HG03039 (cell line): Measurements from ENCODE around the gene BICDL2.
"Not testable (repeated sequence)": the region's sequence is repeated elsewhere in the genome, so short reads cannot be mapped to it uniquely, and the experiment has no call there.

Experiments used
- ATAC-seq: cut with Tn5 transposase; IDR thresholded peaks from one replicate; pipeline ENCODE4 v1.9.1; 2021; ENCODE audit warnings: mild to moderate bottlenecking, moderate library complexity; ENCODE audit not compliant: unreplicated experiment

The BICDL2 gene

GRCh38 chr16:3065742-3066439 is 29.1 kb upstream of the BICDL2 start:
- ATAC-seq: no peak

- no peak for ATAC-seq
Observed at GRCh38 chr16:3065069-3065741, 28.5 kb upstream of the BICDL2 start, which contains the start of gene IL32. IL32 (plus strand) TSS chr16:3065640; CDS start chr16:3065812, 172 bp downstream.

GRCh38 chr16:3063625-3064386 is 27.1 kb upstream of the BICDL2 start:
- ATAC-seq: no peak

GRCh38 chr16:3062553-3062952 is 25.8 kb upstream of the BICDL2 start:
- no peak for ATAC-seq

GRCh38 chr16:3060339-3061127 is 23.8 kb upstream of the BICDL2 start:
- no peak for ATAC-seq

- no peak for ATAC-seq
Observed at GRCh38 chr16:3059723-3060242, 23.0 kb upstream of the BICDL2 start.

GRCh38 chr16:3059041-3059722 is 22.4 kb upstream of the BICDL2 start:
- ATAC-seq: peak; percentile 64

- peak; percentile 23 for ATAC-seq
Observed at GRCh38 chr16:3058139-3059030, 21.6 kb upstream of the BICDL2 start.

GRCh38 chr16:3057181-3058138 is 20.7 kb upstream of the BICDL2 start:
- no peak for ATAC-seq

- ATAC-seq: no peak
Observed at GRCh38 chr16:3056336-3057180, 19.8 kb upstream of the BICDL2 start.

- ATAC-seq: not testable (repeated sequence)
Observed at GRCh38 chr16:3055734-3056115, 19.0 kb upstream of the BICDL2 start.

GRCh38 chr16:3054965-3055733 is 18.4 kb upstream of the BICDL2 start:
- ATAC-seq: no peak

GRCh38 chr16:3053330-3053710 is 16.6 kb upstream of the BICDL2 start:
- ATAC-seq: not testable (repeated sequence)

GRCh38 chr16:3052571-3053329 is 16.0 kb upstream of the BICDL2 start:
- not testable (repeated sequence) for ATAC-seq

- ATAC-seq: no peak
Observed at GRCh38 chr16:3051494-3051893, 14.8 kb upstream of the BICDL2 start.

GRCh38 chr16:3051009-3051408 is 14.3 kb upstream of the BICDL2 start:
- ATAC-seq: no peak
